Activated T-helper 9 cell treated with anti-CD3 and anti-CD28 coated beads, Interleukin-2, amount 50 U/mL, for 16 hours (primary cell): Measurements from ENCODE around the gene SP110.
A peak's percentile ranks its signal among the peaks of the same experiment; 100 is the strongest.

Source experiments
- DNase-seq: peaks from one replicate; pipeline ENCODE4 v3.0.0-alpha.2; 2020; ENCODE audit warnings: low read depth

The SP110 gene

DNA sequence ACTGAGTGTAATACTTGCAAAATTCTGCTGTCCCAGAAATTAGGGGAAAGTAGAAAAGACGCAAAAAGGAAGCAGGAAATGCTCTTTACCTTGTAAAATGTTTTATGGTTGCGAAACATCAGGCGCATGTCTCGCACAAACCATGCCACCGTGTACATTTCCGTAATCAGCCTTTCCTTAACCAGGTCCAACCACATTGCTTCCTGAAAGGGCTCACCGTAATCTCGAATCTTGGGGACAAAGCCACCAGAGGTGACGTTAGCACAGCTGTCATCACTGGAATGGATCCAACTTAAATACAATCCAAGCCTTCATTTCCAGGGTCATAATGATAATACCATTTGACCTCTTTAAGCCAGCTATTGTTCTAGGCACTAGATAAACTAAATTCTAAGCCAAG, 49.3 kb downstream of the SP110 start:
- DNase-seq, result no peak

DNA sequence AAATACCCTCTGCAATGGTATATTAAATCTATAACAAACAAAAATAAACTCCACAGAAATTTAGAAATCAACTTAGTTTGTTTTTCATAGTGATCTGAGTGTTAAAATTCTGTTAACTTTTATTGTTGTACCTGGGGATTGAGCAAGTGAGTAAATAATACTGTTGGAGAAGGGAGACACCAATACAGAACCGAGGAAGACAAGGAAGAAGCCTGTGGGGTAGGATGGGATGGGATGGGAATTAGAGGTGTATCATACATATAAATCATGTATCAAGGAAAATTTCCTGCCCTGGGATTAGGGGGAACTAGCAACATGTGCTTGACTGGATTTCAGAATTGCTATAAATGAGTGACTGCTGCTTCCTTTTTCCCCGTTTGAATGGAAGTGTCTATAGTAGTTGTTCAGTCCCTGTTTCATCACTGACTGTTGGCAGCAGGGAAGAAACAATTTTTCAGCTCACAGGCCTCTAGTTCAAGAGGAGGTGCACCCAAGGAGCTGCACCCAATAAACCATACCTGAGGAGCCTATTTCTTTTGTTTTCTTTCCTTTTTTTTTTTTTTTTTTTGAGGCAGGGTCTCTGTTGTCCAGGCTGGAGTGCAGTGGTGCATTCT, 53.1 kb downstream of the SP110 start:
- DNase-seq, result no peak

- DNase-seq, result no peak
Observed at GRCh38 chr2:230164139-230164538, 55.6 kb downstream of the SP110 start.

GRCh38 chr2:230162981-230163380, 56.8 kb downstream of the SP110 start:
- DNase-seq, result no peak

DNA sequence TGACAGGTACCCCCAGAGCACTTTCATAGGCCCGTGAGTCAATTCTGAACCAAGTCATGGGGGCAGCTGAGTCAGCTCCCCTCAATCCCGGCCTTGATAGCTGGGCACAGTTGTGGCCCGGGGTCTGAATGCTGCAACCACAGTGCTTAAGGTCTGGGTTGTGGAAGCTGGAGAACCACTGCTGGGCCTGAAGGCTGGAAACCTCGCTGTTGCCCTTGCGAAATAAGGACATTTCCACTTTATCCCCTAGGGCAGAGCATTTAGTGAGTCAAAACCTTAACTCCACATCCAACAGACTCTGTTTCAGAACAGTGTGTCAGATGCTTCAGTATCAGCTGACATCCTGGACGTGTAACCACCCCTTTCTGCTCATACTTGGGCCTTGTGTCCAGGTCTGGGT, 58.6 kb downstream of the SP110 start:
- DNase-seq, result no peak

DNA sequence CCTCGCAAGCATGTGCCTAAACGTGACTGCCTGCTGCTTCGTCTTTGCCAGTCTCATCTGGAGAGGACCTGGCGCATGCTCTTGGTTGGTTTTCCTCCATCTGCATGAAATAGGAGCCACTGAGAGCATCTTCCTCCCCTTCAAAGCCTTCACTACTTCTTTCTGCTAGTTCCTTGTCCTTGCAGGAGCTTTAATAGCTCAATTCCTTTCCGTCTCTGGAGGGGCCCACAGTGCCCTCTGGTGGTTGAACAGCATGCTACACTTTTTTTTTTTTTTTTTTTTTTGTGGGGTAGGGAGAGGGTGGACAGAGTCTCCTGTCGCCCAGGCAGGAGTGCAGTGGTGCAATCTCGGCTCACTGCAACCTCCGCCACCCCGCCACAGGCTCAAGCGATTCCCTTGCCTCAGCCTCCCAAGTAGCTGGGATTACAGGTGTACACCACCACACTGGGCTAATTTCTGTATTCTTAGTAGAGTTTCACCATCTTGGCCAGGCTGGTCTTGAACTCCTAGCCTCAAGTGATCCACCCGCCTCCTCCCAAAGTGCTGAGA, 59.6 kb downstream of the SP110 start:
- peak; percentile 31 for DNase-seq

GRCh38 chr2:230158468-230158867, 61.3 kb downstream of the SP110 start:
- no peak for DNase-seq

GRCh38 chr2:230156782-230157699, 62.7 kb downstream of the SP110 start:
- DNase-seq, result no peak

GRCh38 chr2:230155359-230155758, 64.4 kb downstream of the SP110 start:
- DNase-seq, result no peak

DNA sequence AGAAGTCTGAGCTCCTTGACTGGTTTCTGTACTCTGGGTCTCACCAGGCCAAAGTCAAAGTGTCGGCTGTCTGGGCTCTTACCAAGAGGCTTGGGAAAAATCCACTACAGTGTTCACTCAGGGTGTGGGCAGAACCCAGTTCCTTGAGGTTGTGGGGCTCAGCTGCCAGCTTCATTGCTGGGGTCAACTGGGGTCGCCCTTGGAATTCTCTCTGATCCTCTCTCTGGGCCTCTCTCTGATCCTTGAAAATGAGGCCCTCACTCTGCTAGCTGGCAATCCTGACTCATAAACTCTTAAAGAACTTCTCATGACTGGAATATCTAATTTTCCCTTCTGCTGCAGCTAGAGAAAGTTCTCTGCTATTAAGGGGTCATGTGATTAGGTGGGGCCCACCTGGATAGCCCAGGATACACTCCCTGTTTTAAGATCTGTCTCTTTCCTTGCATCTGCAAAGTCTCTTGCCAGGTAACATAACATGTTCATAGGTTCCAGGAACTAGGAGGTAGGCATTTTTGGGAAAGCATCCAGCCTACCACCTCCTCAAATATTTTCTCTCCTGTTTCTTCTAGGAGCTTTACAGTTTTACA, 66.3 kb downstream of the SP110 start:
- DNase-seq, result no peak

DNA sequence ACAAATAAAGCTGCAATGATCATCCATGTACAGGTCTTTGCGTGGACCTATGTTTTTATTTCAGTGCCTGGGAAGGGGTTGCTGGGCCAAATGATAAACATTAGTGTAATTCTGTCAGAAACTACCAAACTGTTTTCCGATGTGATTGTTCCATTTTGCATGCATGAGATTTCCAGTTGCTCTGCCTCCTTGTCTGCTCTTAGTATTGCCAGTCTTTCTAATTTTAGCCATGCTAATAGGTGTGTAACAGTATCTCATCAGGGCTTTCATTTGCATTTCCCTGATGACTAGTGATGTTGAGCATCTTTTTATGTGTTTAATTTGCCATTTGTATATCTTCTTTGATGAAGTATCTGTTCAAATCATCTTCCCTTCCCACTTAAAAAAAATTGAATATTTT, 67.5 kb downstream of the SP110 start:
- no peak for DNase-seq

DNA sequence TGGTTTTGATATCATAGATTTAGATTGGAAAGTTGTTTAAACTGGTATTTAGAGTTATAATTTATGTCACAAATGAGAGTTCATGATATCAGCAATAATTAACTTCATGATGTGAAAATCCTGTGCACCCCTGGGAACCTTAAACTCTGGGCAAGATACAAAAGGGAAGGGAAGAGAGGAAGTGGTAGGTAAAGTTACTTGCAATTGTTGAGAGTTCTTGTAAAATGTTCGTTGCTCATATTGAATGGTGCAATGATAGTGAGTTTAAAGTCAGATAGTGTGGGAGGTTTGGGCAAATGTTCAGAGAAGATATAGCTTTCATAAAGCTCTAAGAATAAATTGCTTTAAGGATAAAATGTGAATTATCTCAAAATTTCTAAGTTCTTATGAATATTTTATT, 75.4 kb downstream of the SP110 start:
- DNase-seq, result no peak

- DNase-seq, result no peak
Observed at GRCh38 chr2:230140667-230141066, 79.1 kb downstream of the SP110 start.

DNA sequence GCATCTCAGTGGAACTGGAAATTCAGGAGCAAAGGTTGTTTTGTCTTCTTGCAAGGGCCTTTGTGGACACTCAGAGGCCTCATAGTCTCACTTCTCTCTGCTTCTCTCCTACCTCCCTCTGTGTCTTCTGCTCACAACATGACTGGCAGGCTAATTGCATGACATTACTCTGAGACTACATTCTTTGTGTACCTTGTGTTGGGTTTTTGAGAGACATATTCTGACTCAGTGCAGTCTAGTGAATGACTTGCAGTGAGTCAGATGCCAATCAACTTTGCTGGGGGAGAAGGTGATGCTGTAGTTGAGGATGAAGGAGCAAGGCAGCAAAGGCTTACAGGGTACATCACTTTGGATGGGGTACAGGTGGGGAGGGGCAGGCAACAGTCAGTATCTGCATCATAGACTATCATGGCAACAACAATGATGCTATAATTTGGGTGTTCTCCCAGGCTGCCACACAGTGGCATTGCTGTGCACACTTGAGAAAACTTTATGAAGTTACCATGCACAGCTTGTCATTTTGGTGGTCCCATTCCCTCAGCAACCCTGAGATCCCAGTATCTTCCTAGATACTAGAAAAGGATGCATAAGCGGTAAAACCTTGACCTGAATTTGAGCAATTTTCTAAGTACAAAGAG, 81.8 kb downstream of the SP110 start:
- DNase-seq, result no peak

DNA sequence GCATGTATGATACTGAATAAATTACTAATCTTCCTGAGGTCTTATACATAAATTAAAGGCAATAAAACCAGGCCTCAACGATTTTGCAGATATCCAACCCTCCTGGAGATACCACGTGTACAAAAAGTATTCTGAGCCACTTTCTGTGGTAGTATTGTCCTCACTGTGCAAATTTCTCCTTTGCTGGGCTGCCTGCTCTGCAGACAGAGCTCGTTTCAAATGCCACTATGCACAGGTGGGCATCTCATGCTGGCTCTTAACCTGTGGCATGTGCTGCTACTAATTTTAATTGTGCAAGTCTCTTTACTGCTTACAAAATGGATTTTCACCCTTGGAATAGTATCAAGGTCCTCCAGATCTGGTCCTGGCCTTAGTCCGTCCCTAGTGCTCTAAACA, 84.7 kb downstream of the SP110 start:
- DNase-seq, result no peak

DNA sequence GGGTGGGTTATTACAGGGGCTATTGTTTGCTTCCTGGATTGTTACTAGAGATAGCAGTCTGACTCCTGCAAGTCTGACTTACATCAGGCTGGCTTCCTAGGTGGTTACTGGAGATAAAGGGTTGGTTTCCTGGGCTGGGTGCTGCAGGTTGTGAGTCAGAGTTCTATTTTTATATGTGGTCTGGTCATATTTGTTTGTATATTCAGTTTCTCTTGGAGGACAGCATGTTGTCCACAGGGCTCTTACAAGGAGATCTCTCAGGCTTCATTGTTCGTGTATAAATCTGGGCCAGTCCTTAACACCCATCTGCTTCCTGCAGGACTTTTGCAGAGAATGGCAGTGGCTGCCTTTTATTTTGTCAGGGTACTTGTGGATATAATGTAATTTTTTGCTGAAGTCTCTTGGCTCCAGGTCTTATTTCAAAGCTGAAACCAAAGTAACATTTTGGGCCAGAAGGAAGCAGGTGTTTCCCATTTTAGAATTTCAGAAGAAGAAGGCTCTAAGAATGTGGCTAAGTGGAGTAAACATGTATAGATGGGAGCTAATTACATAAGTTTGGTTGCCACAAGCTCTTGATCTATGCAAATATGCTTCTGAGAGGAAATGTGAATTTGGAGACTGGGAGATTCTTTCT, 85.2 kb downstream of the SP110 start:
- no peak for DNase-seq

DNA sequence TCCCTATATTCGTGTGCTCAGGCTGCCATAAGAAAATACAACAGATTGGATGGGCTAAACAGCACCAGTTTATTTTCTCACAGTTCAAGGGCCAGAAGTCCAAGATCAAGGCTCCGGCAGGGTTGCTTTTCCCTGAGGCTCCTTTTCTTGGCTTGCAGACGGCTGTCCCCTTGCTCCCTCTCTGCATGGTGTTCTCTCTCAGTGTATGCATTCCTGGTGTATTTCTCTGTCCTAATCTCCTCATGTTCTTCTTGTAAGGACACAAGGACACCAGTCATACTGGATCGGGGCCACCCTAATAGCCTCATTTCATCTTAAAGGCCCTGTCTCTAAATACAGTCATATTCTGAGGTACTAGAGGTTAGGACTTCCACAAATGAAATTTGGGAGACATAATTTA, 88.4 kb downstream of the SP110 start:
- DNase-seq, result no peak

- DNase-seq, result no peak
Observed at GRCh38 chr2:230130668-230131364, 89.0 kb downstream of the SP110 start.

GRCh38 chr2:230129343-230129742, 90.4 kb downstream of the SP110 start:
- no peak for DNase-seq

- no peak for DNase-seq
Observed at GRCh38 chr2:230128623-230129342, 91.0 kb downstream of the SP110 start.

GRCh38 chr2:230127195-230127594, 92.6 kb downstream of the SP110 start:
- no peak for DNase-seq
